HG03066 (cell line): Measurements from ENCODE around the gene ARHGAP35.
"Not testable (repeated sequence)": the region's sequence is repeated elsewhere in the genome, so short reads cannot be mapped to it uniquely, and the experiment has no call there.

Experiments used
- ATAC-seq: cut with Tn5 transposase; IDR thresholded peaks from one replicate; pipeline ENCODE4 v1.9.1; 2021; ENCODE audit warnings: low read depth; ENCODE audit not compliant: unreplicated experiment

The ARHGAP35 gene

GRCh38 chr19:46867170-46867569 lies 6.4 kb downstream of the ARHGAP35 start:
- no peak for ATAC-seq

GRCh38 chr19:46868025-46868802 lies 7.4 kb downstream of the ARHGAP35 start:
- ATAC-seq: no peak

- ATAC-seq: not testable (repeated sequence)
Observed at GRCh38 chr19:46871173-46871572, 10.4 kb downstream of the ARHGAP35 start.

GRCh38 chr19:46872967-46873366 lies 12.2 kb downstream of the ARHGAP35 start:
- no peak for ATAC-seq

GRCh38 chr19:46875234-46875633 lies 14.4 kb downstream of the ARHGAP35 start:
- ATAC-seq: no peak

- no peak for ATAC-seq
Observed at GRCh38 chr19:46875657-46876056, 14.9 kb downstream of the ARHGAP35 start.

- ATAC-seq: no peak
Observed at GRCh38 chr19:46878613-46879375, 18.0 kb downstream of the ARHGAP35 start.

GRCh38 chr19:46880431-46880830 lies 19.6 kb downstream of the ARHGAP35 start:
- no peak for ATAC-seq

GRCh38 chr19:46881092-46881491 lies 20.3 kb downstream of the ARHGAP35 start:
- no peak for ATAC-seq

- no peak for ATAC-seq
Observed at GRCh38 chr19:46882034-46882433, 21.2 kb downstream of the ARHGAP35 start.

- ATAC-seq: not testable (repeated sequence)
Observed at GRCh38 chr19:46882751-46883150, 22.0 kb downstream of the ARHGAP35 start.

- ATAC-seq: no peak
Observed at GRCh38 chr19:46885411-46885810, 24.6 kb downstream of the ARHGAP35 start.

GRCh38 chr19:46886546-46887239 lies 25.9 kb downstream of the ARHGAP35 start:
- ATAC-seq: no peak

GRCh38 chr19:46887240-46887782 lies 26.5 kb downstream of the ARHGAP35 start:
- no peak for ATAC-seq

- no peak for ATAC-seq
Observed at GRCh38 chr19:46890423-46891170, 29.8 kb downstream of the ARHGAP35 start.

- no peak for ATAC-seq
Observed at GRCh38 chr19:46892252-46893179, 31.7 kb downstream of the ARHGAP35 start.

- no peak for ATAC-seq
Observed at GRCh38 chr19:46896076-46896794, 35.4 kb downstream of the ARHGAP35 start.

- no peak for ATAC-seq
Observed at GRCh38 chr19:46898731-46899130, 37.9 kb downstream of the ARHGAP35 start.

- ATAC-seq: no peak
Observed at GRCh38 chr19:46900341-46900740, 39.5 kb downstream of the ARHGAP35 start.
